Activated CD4-positive, alpha-beta memory T cell treated with anti-CD3 and anti-CD28 coated beads for 36 hours (primary cell): ENCODE data around the gene NECTIN1. TPM values are rescaled to one million over a fixed set of nuclear protein-coding genes. Genes with fewer than 3 reads are reported as not detected.

ENCODE experiments used
- CTCF ChIA-PET: fragments of 350-600 bp; sonication (Branson Sonifier 250); formaldehyde crosslinking; loops from one replicate; lab custom pipeline; 2021; ENCODE audit warnings: antibody characterized with exemption, inconsistent platforms; lab: Charles Lee
- POLR2A ChIA-PET: fragments of 350-600 bp; sonication (Branson Sonifier 250); formaldehyde crosslinking; loops from one replicate; lab custom pipeline; 2021; ENCODE audit warnings: antibody characterized with exemption; lab: Charles Lee
- DNase-seq: peaks from one replicate; pipeline ENCODE4 v3.0.0-alpha.2; 2020
- H3K27ac Mint-ChIP-seq: one replicate; pipeline ENCODE4 v1.8.0; 2021; ENCODE audit warnings: mixed read lengths
- H3K27me3 Mint-ChIP-seq: one replicate; pipeline ENCODE4 v1.8.0; 2021; ENCODE audit warnings: mixed read lengths
- H3K36me3 Mint-ChIP-seq: one replicate; pipeline ENCODE4 v1.8.0; 2021; ENCODE audit warnings: mixed read lengths
- H3K4me1 Mint-ChIP-seq: one replicate; pipeline ENCODE4 v1.8.0; 2021; ENCODE audit warnings: low read depth, mixed read lengths
- H3K4me3 Mint-ChIP-seq: one replicate; pipeline ENCODE4 v1.8.0; 2021; ENCODE audit warnings: mild to moderate bottlenecking, mixed read lengths
- H3K9me3 Mint-ChIP-seq: one replicate; pipeline ENCODE4 v1.8.0; 2021; ENCODE audit warnings: mixed read lengths
- intact Hi-C: fragments of 100-400 bp; cut with micrococcal nuclease; formaldehyde crosslinking; loops from one replicate; pipeline ENCODE4 v1.15.1; 2023
- total RNA-seq, 2 experiments: library from RNA; stranded (reverse); gene quantifications; one replicate each; pipeline ENCODE4 v1.2.3, GENCODE V29; 2021

Gene NECTIN1
- total RNA-seq, 2 experiments from 2014 or later: 2.0 to 2.4 TPM

GRCh38 chr11:119705362-119705761 is 23.6 kb downstream of the NECTIN1 start:
- no peaks in the 10 kb centered on the region for H3K9me3 Mint-ChIP-seq
- H3K27me3 Mint-ChIP-seq: peaks cover 10% of the 10 kb centered on the region
- H3K36me3 Mint-ChIP-seq: no peaks in the 10 kb centered on the region
- no peak overlapping the region for H3K4me3 Mint-ChIP-seq
- peaks cover 6% of the 10 kb centered on the region for H3K4me1 Mint-ChIP-seq
- no peak overlapping the region for H3K27ac Mint-ChIP-seq
- POLR2A ChIA-PET: no interaction called here
- CTCF ChIA-PET: no interaction called here
- no peak for DNase-seq
- intact Hi-C loops: no loop called here

GRCh38 chr11:119704849-119705248 is 24.2 kb downstream of the NECTIN1 start:
- Mint-ChIP-seq H3K4me1 (peaks cover 4% of the 10 kb centered on the region), H3K4me3 (no peak overlapping the region), H3K27ac (no peak overlapping the region), H3K36me3 (no peaks in the 10 kb centered on the region), H3K9me3 (no peaks in the 10 kb centered on the region), H3K27me3 (peaks cover 7% of the 10 kb centered on the region)
- POLR2A ChIA-PET: no interaction called here
- intact Hi-C loops: no loop called here
- no peak for DNase-seq
- CTCF ChIA-PET: interaction anchor here (1.2 kb wide), 1 partner anchor 25 kb away, joined by 4 read pairs; no protein-coding TSS in a partner anchor

- DNase-seq: no peak
- H3K4me3 Mint-ChIP-seq: no peak overlapping the region
- no peaks in the 10 kb centered on the region for H3K9me3 Mint-ChIP-seq
- ChIA-PET POLR2A (no interaction called here), CTCF (interaction anchor here (1.6 kb wide), 1 partner anchor 28 kb away, joined by 3 read pairs; no protein-coding TSS in a partner anchor)
- H3K27ac Mint-ChIP-seq: no peak overlapping the region
- H3K27me3 Mint-ChIP-seq: no peaks in the 10 kb centered on the region
- intact Hi-C loops: no loop called here
- H3K4me1 Mint-ChIP-seq: no peaks in the 10 kb centered on the region
- no peaks in the 10 kb centered on the region for H3K36me3 Mint-ChIP-seq
Observed at GRCh38 chr11:119701591-119702549, 27.1 kb downstream of the NECTIN1 start.

GRCh38 chr11:119700536-119701346 is 28.3 kb downstream of the NECTIN1 start:
- POLR2A ChIA-PET: no interaction called here

GRCh38 chr11:119700030-119700429 is 29.0 kb downstream of the NECTIN1 start:
- ChIA-PET POLR2A (no interaction called here), CTCF (no interaction called here)
- no peak overlapping the region for H3K4me3 Mint-ChIP-seq

More at GRCh38 chr11:119700536-119701346, 28.3 kb downstream of the NECTIN1 start:
- Mint-ChIP-seq H3K4me3 (no peak overlapping the region), H3K4me1 (no peaks in the 10 kb centered on the region), H3K27ac (no peak overlapping the region), H3K27me3 (no peaks in the 10 kb centered on the region), H3K36me3 (no peaks in the 10 kb centered on the region), H3K9me3 (no peaks in the 10 kb centered on the region)
- CTCF ChIA-PET: interaction anchor here (1.6 kb wide), 1 partner anchor 29 kb away, joined by 3 read pairs; no protein-coding TSS in a partner anchor
- peak; percentile 20 for DNase-seq
- intact Hi-C loops: no loop called here

GRCh38 chr11:119699227-119699626 is 29.8 kb downstream of the NECTIN1 start:
- DNase-seq: no peak
- CTCF ChIA-PET: interaction anchor here (2.3 kb wide), 1 partner anchor 30 kb away, joined by 7 read pairs; the partner anchor contains the start of gene NECTIN1
- intact Hi-C loops: no loop called here
- POLR2A ChIA-PET: no interaction called here
- no peaks in the 10 kb centered on the region for H3K27me3 Mint-ChIP-seq
- no peak overlapping the region for H3K27ac Mint-ChIP-seq
- H3K4me1 Mint-ChIP-seq: no peaks in the 10 kb centered on the region
- no peak overlapping the region for H3K4me3 Mint-ChIP-seq
- H3K36me3 Mint-ChIP-seq: no peaks in the 10 kb centered on the region
- no peaks in the 10 kb centered on the region for H3K9me3 Mint-ChIP-seq

More at GRCh38 chr11:119700030-119700429, 29.0 kb downstream of the NECTIN1 start:
- H3K9me3 Mint-ChIP-seq: no peaks in the 10 kb centered on the region
- H3K36me3 Mint-ChIP-seq: no peaks in the 10 kb centered on the region
- DNase-seq: no peak
- H3K27ac Mint-ChIP-seq: no peak overlapping the region
- H3K4me1 Mint-ChIP-seq: no peaks in the 10 kb centered on the region
- H3K27me3 Mint-ChIP-seq: no peaks in the 10 kb centered on the region
- intact Hi-C loops: no loop called here

GRCh38 chr11:119697882-119698281 is 31.1 kb downstream of the NECTIN1 start:
- H3K4me1 Mint-ChIP-seq: no peaks in the 10 kb centered on the region
- POLR2A ChIA-PET: no interaction called here
- H3K9me3 Mint-ChIP-seq: no peaks in the 10 kb centered on the region
- CTCF ChIA-PET: interaction anchor here (2.3 kb wide), 1 partner anchor 31 kb away, joined by 7 read pairs; the partner anchor contains the start of gene NECTIN1
- intact Hi-C loops: no loop called here
- DNase-seq: no peak
- H3K27me3 Mint-ChIP-seq: no peaks in the 10 kb centered on the region
- no peaks in the 10 kb centered on the region for H3K36me3 Mint-ChIP-seq
- no peak overlapping the region for H3K27ac Mint-ChIP-seq
- no peak overlapping the region for H3K4me3 Mint-ChIP-seq

GRCh38 chr11:119697445-119697844 is 31.6 kb downstream of the NECTIN1 start:
- no peaks in the 10 kb centered on the region for H3K4me1 Mint-ChIP-seq
- CTCF ChIA-PET: interaction anchor here (2.3 kb wide), 1 partner anchor 32 kb away, joined by 7 read pairs; the partner anchor contains the start of gene NECTIN1
- H3K27ac Mint-ChIP-seq: no peak overlapping the region
- intact Hi-C loops: no loop called here
- no peak overlapping the region for H3K4me3 Mint-ChIP-seq
- H3K9me3 Mint-ChIP-seq: no peaks in the 10 kb centered on the region
- DNase-seq: no peak
- POLR2A ChIA-PET: no interaction called here
- H3K27me3 Mint-ChIP-seq: no peaks in the 10 kb centered on the region
- H3K36me3 Mint-ChIP-seq: no peaks in the 10 kb centered on the region

GRCh38 chr11:119696378-119697222 is 32.4 kb downstream of the NECTIN1 start:
- H3K36me3 Mint-ChIP-seq: no peaks in the 10 kb centered on the region
- H3K27ac Mint-ChIP-seq: no peak overlapping the region
- intact Hi-C loops: no loop called here
- no peaks in the 10 kb centered on the region for H3K9me3 Mint-ChIP-seq
- no peaks in the 10 kb centered on the region for H3K27me3 Mint-ChIP-seq
- no peak for DNase-seq
- POLR2A ChIA-PET: no interaction called here
- CTCF ChIA-PET: no interaction called here
- H3K4me3 Mint-ChIP-seq: no peak overlapping the region
- peaks cover 4% of the 10 kb centered on the region for H3K4me1 Mint-ChIP-seq

GRCh38 chr11:119694334-119694733 is 34.7 kb downstream of the NECTIN1 start:
- DNase-seq: peak; percentile 15
- no peaks in the 10 kb centered on the region for H3K27me3 Mint-ChIP-seq
- peaks cover 12% of the 10 kb centered on the region for H3K4me1 Mint-ChIP-seq
- H3K9me3 Mint-ChIP-seq: no peaks in the 10 kb centered on the region
- H3K36me3 Mint-ChIP-seq: no peaks in the 10 kb centered on the region
- no peak overlapping the region for H3K4me3 Mint-ChIP-seq
- ChIA-PET POLR2A (no interaction called here), CTCF (interaction anchor here (4.5 kb wide), 1 partner anchor 35 kb away, joined by 22 read pairs; the partner anchor contains the start of gene NECTIN1)
- intact Hi-C loops: no loop called here
- H3K27ac Mint-ChIP-seq: no peak overlapping the region

GRCh38 chr11:119693253-119693815 is 35.7 kb downstream of the NECTIN1 start:
- Mint-ChIP-seq H3K27ac (no peak overlapping the region), H3K36me3 (no peaks in the 10 kb centered on the region), H3K4me1 (peaks cover 12% of the 10 kb centered on the region), H3K9me3 (no peaks in the 10 kb centered on the region), H3K4me3 (no peak overlapping the region), H3K27me3 (no peaks in the 10 kb centered on the region)
- ChIA-PET POLR2A (no interaction called here), CTCF (interaction anchor here (1.2 to 4.5 kb wide), 3 partner anchors 36 to 159 kb away, joined by 3 to 22 read pairs (median 4); partner anchors contain the start of gene NECTIN1)
- intact Hi-C loops: no loop called here
- DNase-seq: no peak
